Activated CD4-positive, alpha-beta T cell treated with anti-CD3 and anti-CD28 coated beads, Interleukin-2, amount 50 U/mL, for 16 hours (primary cell): ENCODE results near the gene CDH2.

Source experiments
- DNase-seq: peaks from one replicate; pipeline ENCODE4 v3.0.0-alpha.2; 2020

The CDH2 gene

DNA sequence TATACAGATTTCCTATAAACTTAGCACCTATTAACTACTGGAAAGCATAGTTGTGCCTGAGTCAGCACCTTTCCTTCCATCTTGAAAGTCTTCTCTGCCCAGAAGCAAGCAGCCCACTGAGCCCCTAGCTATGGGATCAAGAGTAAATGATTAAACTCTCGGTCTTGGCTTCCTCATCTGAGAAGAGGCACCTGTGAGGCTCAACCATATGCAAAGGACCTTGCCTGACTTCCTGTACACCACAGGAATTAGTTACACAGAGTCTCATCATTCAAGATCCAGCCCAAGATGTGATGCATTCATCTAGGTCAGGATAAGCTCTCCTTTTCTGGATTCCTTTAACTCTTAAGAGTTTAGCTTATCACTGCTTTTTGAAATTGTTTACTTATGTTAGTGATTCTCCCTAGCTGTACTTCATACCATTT, 96.0 kb downstream of the CDH2 start:
- no peak for DNase-seq

DNA sequence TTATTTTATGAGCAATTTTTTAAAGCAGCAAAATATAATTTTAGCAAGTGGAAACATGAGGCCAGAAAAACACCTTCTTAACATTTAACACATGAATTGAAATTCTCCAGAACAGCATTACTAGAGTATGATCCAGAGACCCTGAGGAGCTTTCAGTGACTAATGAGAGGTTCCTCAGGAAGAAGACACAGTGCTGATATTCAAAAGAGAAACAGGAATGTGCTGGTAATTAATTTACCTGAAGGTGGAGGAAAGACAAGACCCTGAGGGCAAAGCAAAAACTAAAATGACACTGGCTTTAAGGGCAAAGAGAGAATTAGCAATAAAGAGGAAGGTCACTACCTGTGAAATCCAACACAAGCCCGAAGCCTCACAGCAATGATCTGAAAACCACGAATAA, 97.0 kb downstream of the CDH2 start:
- no peak for DNase-seq

DNA sequence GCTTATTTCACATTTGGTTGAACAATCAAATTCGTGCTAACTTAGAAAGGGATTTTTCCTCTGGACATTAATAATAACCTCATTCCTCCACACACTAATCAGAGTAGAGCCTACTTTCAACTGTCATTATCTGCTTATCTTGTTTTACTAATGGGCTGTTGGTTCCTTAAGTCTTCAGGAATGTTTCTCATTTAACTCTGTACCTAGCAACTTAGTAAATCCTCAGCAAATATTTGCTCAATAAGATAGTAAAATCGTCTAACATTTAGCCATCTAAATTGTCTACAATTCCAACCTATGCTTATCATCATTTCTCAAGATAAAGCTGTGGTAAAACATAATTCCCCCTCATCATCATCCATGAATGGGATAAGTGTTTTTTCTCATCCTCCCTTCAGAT, 98.1 kb downstream of the CDH2 start:
- DNase-seq = no peak

DNA sequence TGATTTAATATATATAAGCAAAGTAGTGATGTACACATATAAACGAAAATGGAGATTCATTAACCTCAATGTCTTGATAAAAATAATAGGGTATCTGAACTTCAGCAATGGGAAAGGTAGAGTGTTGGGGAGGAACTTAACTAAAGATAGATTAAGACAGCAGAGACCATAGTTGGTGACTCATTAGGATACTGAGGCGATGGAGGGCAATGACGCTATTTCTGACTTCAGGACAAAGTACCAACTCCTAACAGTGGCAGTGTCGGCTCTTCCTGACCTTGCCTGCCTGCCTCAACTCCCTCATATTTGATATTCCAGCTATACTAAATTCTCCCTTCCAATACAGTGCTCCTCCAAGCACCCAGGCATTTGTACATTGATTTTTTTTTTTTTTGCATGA, 98.6 kb downstream of the CDH2 start:
- no peak for DNase-seq

DNA sequence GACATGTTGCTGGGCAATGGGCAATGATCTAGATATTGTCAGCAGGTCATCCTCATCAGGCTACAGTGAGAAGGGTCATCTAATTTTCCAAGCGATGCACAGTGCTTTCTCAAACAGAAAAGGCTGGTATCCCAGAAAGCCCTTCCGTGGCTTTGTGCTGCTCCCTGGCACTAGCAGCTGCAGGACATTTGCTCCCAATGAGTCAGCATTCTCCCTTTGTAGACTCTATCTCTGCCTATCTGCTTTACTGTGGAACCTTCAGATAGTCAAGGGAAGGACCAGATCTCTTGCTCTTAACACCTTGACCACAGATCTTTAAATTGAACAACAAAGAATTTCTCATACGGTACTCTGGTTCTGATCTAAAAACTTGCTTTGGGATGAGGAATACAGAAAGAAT, 101.4 kb downstream of the CDH2 start:
- DNase-seq = no peak

DNA sequence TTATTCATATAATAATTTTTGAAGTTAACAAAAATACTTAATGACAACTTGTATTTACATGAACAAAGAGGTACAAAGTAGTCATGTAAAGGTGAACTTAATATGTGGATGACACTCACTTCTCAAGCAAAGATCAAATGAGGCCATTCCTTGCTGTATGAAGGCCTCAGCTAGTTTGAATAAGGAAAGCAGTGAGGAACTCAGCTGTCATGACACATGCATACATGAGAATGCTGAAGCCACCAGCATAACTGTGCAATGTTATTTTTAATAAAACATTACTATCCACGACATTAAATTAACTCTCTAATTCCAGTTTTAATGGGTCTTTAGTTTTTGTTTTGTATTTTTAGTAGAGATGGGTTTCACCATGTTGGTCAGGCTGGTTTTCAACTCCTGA, 102.9 kb downstream of the CDH2 start:
- DNase-seq = no peak

DNA sequence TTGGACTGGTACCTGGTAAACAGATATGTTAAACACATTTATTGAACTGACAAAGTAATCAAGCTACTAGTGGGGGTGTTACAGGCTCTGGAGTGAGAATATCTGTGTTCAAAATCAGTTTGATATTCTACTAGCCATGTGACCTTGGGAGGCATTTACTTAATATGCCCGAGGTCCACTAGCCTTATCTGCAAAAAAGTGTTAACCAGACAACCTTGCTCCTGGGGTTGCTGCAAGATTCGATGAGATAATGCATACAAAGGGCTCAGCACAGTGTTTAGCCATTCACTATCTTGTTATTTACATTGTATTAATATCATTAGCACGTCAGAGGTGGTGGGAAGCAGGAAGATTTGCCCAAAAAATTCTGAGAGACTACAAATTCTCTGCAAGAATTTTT, 103.3 kb downstream of the CDH2 start:
- no peak for DNase-seq

DNA sequence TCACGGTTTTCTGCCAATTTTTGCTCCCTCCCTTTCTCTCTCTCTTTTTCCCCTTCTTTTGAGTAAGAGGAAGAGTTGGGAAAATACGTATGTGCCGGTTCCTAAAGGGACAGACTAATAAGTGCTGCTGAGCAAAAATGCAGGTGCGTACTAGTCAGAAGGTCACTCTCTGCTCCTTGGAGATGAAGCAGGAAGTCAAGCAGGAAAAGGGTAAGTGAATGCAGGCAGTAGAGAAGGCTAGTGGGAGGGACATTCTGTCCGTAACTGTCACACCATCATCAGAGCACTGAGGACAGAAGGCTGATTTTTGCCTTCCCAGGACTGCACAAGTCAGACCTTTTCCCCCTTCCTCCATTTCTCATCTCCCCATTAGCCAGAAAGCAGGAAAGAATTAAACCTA, 105.7 kb downstream of the CDH2 start:
- DNase-seq = no peak

DNA sequence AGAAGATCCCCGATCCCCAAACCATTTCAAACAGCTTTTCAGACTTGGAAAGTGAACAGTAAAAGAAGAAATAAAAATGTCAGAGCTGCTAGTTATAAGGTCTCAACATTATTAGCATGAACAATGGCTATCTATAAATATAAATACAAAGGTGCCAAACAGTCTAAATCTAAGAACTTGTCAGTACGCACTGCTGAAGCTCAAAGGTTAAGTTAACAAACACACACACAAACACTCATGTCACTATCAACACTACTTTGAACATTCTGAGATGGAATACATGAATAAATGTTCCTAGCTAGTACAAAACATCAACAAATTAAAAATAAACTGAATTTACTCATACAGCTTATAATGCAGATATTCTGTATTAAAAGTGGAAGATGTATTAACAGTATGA, 108.7 kb downstream of the CDH2 start:
- DNase-seq = no peak

DNA sequence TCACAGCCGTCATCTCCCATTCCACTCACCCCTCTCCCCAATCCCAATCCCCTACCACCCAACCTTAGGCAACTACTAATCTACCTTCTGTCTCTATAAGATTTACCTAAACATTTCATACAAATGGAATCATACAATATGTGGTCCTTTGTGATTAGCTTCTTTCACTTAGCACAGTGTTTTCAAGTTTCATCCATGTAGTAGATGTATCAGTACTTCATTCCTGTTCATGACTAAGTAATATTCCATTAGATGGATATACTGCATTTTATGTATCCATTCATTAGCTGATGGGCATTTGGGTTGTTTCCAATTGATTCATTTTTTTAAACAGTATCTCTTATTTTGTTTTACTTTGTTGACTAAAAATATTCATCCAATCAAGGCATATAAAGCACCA, 109.6 kb downstream of the CDH2 start:
- DNase-seq = no peak

DNA sequence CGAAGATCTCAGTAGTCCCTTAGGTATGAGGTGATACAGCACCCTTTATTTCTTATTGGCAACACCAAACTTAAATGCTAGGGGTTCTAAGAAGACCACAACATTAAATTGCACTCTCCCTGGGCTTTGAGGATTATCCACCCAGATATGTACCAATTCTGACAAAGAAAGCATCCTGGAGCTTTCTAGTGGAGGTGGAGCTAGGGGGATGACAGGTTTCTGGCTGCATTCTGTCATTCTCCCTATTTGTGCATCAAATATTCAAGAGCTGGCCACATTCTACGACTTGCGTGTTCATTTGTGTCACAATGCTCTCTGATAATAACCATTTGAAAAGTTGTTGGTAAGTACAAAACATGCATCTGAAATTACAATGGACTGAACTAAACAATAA, 111.1 kb downstream of the CDH2 start:
- no peak for DNase-seq

DNA sequence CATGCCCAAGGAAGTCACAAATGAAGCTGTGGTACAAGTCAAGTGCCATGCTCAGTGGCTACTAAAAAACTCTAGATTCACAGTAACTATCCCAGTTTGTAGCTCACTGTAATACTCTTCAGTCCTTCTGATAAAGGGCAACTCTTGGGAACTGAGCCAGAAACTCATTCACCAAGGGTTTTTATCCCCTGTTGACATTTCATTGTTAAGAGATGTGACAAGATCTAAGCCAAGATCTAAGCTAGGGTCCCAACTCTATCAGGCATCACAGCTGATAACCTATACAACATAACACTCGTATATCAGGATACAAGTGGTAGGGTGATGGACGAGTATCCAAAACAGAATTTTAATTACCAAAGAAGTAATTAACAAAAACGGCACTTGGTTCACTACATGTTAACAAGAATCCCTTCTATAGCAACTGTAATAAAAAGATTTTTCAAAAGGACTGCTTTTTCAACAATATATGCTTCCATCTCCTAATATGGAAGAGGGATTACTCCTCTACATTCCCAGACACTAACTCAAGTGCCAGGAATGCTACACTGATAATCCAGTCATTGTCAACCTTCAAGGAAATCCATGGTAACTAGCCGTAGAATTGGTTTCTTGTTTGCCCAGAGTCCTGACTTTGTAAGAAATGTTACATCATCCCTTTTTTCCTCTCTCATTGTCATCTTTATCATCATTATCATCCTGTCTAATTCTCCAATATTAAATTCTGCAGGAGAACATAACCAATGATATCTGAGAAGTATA, 111.7 kb downstream of the CDH2 start:
- DNase-seq = no peak

DNA sequence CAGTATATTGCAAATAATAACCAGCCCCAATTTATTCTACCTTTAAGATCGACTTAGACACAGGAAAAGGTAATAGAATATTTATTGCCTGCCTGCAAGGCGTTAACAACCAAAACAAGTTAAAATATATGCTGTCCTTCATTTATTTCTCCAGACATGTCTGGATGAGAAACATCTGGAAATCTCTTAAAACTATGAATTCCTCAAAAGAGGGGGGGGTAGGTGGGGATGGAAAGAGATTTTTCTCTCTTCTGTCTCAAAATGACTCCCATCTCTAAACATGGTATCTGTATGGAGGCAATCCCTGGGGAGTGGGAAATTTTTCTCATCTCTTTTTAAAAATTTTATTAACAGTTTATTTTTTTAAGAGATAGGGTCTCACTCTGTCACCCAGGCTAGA, 113.0 kb downstream of the CDH2 start:
- no peak for DNase-seq

DNA sequence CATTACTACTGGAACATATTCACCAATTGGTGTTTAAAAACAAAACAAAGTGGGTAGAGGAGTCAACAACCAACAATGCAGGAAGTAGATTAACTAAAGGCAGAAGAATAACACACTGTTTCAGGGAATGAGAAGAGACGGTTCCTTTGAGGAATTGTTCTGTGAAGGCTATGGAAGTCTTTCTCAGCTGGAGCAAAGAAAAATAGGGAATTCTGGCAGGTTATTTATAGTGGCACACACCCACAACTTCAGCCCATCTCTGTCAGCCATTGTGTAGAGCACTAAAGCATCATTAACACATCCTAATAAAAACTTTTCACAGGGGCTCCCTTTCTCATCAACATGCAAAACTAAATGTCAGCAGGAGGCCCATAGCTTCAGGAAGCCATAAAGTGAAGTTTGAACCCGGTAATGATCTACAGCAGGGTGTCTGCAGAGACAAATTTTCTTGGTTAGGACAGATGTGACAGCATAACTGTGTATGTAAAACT, 113.6 kb downstream of the CDH2 start:
- no peak for DNase-seq

DNA sequence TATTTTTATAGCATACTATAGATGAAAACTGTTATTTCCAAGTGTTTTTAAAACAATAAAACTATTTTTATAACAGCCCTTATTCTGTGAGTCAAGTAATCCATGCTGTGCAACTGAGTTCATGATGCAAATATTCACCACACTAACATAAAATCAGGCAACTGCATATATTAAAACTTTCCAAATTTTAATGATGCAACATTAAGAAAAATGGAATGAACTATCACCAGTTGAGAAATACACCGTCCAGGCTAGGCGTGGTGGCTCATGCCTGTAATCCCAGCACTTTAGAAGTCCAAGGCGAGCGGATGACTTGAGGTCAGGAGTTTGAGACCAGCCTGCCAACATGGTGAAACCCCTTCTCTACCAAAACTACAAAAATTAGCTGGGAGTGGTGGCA, 114.5 kb downstream of the CDH2 start:
- DNase-seq = no peak

DNA sequence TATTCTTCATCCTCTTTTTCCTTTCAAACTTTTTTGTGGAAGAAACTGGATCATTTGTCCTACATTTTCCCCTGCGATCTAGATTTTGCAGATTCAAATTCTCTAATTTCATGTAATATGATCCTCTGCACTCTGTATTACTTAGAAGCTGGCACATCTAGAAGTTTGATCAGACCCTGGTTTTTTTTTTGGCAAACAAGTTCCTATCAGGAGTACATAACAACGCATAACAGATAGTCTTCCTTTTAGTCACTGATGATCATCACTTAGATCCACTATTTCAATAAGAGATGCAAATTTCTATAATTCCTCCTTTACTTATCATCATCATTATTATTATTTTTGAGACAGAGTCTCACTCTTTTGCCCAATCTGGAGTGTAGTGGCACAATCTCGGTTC, 117.1 kb downstream of the CDH2 start:
- DNase-seq = no peak

DNA sequence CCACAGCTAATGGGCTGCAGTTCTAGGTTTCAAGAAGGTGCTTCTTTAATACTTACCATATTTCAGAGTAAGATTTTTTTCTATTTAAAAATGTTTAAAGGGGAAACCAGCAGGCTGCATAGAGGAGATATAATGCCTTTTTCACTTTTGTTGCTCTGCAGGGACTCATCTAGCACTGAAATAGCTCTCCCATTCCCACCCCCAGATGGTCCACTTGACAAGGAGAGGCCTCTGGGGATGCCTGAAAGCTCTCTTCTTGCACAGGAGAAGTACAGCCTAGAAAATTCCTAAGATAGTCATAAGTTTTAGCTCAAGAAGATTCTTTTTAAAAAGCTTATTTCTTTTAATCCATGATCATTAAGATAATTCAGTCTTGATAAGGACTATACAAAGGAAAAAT, 126.4 kb downstream of the CDH2 start:
- no peak for DNase-seq

DNA sequence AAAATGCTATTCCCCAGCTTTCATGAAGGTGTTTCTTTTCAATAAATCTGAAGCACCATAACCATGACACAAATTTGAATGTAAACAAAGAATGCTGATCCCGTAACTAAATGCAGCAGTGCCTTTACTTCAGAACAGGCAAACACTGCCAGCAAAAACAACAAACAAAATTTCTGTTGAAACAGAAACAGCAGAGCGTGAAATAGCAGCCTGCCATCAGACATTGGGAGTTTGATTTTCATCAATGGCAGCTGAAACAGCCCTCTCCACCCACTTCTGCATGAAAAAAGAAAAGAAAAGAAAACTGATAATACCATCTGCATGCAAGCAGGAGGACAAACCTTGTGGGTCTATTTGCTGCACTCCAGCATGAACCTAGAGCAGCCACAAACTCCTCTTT, 128.3 kb downstream of the CDH2 start:
- DNase-seq = no peak

DNA sequence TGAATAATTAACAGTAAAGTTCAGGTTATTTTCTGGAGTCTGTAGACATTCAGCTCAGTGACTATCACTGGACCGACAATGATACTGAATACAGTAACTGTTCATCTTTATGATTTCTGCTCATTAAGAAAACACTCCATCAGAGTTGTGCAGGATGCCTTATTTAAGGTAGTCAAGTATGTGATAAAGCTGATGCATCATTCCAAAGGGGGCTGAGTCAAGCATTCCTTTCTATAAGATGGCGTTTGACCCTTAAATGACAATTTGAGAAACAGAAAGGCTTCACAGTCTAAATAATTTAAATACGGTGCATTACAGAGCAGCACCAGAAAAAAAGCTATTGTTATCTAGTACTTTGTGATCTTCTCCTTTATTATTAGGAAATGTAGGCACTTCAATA, 131.1 kb downstream of the CDH2 start:
- DNase-seq = no peak

DNA sequence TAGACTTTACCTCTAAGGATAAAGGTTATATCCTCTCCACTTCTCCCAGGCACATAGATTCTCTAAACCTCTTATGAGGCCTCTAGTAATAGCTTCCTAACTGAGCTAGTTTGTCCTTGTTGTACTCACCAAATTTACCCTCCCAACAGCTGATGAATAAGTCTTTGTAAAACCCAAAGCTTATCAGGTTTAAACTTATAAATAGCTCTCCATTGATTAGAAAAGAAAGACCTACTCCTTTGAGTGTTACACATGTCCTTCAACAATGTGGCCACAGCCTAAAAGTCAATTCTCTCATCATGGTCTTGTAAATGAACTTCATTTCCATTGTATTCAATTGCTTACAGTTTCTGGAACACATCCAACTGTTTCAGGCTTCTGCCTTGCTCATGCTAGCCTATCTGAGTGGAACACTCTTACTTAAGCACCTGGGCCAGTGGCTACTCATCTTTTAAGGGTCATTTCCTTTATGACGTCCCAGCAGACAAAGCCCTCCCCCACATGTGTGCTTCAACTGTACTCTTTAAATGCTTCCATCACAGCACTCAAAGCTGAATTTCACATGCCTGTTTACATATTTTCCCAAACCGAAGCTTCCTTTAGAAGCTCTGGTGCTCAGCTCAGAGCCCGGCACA, 131.6 kb downstream of the CDH2 start:
- DNase-seq = no peak

DNA sequence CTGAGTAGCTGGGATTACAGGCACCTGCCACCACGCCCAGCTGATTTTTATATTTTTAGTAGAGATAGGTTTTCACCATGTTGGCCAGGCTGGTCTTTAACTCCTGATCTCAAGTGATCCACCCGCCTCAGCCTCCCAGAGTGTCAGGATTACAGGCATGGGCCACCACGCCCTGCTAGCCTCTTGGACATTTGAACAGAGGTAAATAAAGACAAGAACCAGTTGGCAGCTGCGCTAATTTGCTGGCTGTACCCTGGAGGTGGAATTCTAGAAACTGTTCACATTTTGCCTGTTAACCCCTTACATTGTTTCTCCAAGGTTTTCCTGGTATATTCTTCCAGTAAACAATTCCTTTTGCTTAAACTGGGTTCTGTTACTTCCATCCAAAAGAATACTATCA, 132.9 kb downstream of the CDH2 start:
- no peak for DNase-seq

DNA sequence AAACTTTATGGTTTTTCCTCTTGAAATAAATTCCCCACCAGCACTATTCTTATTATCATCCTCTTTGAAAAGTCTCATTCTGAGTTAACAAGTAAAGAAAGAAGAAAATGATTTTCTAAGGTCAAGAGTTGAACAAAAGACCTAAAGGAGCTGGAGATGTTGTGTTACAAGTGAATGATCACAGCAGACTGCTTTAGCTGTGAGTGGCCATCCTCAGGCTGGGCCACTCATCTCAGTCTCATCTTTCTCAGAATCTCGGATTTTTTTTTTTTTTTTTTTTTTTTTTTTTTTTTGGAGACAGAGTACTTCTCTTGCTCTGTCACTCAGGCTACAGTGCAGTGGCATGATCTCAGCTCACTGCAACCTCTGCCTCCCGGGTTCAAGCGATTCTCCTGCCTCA, 133.3 kb downstream of the CDH2 start:
- no peak for DNase-seq

DNA sequence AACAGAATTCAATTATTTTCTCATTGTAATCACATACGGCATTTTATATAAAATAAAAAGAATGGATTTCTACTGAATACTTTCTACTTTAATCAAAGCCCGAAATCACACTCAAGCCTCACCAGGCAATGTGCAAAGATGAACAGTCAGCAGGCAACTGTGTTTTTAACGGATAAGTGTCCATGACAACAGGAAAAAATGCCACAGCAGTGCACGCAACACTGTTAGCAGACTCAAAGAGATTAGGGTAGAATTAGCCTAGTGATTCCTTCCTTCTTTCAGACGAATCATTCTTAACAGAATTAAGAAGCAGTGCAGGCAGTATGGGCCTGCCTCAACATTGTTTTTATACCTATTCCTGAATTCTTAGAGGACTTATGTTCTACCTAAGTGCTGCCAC, 135.6 kb downstream of the CDH2 start:
- DNase-seq = no peak

DNA sequence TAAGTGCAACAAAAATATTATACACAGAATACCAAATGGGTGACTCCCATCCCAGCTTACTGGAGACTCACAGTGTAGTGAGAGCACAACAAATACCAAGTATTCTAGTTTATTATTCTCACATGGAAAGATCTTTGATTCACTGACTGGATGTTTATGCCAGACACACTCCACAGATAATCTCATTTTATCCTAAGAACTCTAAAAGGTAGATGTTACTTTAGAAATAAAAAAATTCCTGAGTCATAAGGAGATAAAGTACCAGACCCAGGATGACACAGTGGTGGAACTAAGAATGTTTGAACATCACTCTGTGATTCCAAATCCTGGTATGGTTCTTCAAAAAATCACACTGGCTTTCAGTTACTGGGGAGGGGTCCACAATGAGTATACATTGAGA, 136.2 kb downstream of the CDH2 start:
- no peak for DNase-seq

DNA sequence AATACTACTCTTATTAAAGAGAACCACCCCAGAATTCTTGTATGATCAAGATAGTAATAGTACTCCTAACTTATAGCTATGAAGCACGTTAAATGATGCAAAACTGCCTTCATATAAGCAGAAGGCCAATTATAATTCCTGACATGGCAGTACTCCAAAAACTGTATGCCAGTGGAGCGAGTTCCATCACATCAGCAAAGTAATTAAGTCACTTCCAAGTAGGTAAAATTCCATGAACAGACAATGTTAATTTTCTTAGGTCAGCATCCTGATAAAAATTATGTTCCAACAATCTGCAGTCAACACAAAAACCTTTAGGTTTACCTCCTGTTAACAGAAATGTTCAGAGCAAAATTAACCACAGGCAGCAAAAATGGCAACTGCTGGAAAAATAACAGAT, 136.7 kb downstream of the CDH2 start:
- no peak for DNase-seq
